Measurements from ENCODE around the gene PKD1L1.

PKD1L1 gene

DNA sequence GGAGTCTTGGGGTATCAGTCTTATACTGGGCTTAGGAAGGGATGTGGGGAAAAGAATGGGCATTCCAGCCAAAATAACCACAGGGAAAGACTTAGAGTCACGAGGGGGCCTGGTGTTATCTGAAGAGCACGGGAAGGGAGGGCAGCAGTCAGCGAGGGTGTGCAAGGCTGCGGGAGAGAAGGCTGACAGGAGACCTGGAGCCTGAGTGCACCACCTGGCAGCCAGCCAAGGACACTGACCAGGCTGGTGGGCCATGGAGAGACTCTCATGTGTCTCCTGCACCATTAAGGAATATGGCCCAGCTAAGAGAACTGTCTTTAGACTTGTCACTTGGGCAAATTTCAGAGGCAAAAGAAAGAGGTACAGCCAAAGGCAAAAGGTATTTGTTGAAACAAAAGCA, 69.6 kb downstream of the PKD1L1 start:
- H3K9ac ChIP-seq (ENCODE audit: low read length), result no peak overlapping the region
- no peaks in the 10 kb centered on the region for H3K9me3 ChIP-seq (ENCODE audit: control insufficient read depth, low read depth, low read length)
- H3K27ac ChIP-seq (ENCODE audit: low read length), result no peak overlapping the region
- no peaks in the 10 kb centered on the region for H3K27me3 ChIP-seq (ENCODE audit: control insufficient read depth, insufficient read depth, low read length)
- H3K36me3 ChIP-seq (ENCODE audit: control insufficient read depth, low read depth, low read length), result no peaks in the 10 kb centered on the region
- no peaks in the 10 kb centered on the region for H3K4me1 ChIP-seq (ENCODE audit: control insufficient read depth, low read depth, low read length)
- no peak overlapping the region for H3K4me3 ChIP-seq (ENCODE audit: low read length)

DNA sequence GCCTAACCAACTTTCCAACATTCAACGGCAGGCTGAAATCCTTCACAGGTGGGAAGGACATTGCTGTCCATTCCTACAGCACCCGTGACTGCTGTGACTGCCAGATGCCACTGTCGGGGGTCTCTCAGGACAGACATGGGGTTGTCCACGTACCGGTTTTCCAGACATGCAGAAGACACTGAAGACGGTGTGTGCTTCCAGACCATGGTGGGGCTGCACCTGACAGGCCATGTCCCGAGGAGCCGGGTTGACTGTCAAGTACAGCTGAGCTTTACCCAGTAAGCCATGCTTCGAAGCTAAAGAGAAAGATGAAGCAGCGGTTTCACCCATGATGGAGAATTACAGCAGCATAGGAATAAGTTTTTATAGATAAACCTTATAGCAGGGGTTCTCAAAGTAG, 70.9 kb downstream of the PKD1L1 start:
- Histone ChIP-seq H3K9me3 (ENCODE audit: control insufficient read depth, low read depth, low read length) (no peaks in the 10 kb centered on the region), H3K27ac (ENCODE audit: low read length) (no peak overlapping the region), H3K27me3 (ENCODE audit: control insufficient read depth, insufficient read depth, low read length) (no peaks in the 10 kb centered on the region), H3K9ac (ENCODE audit: low read length) (no peak overlapping the region), H3K4me3 (ENCODE audit: low read length) (no peak overlapping the region), H3K36me3 (ENCODE audit: control insufficient read depth, low read depth, low read length) (no peaks in the 10 kb centered on the region), H3K4me1 (ENCODE audit: control insufficient read depth, low read depth, low read length) (no peaks in the 10 kb centered on the region)

GRCh38 chr7:47875998-47876744, 72.1 kb downstream of the PKD1L1 start:
- Histone ChIP-seq H3K9ac (ENCODE audit: low read length) (no peak overlapping the region), H3K4me1 (ENCODE audit: control insufficient read depth, low read depth, low read length) (no peaks in the 10 kb centered on the region), H3K27ac (ENCODE audit: low read length) (no peak overlapping the region), H3K27me3 (ENCODE audit: control insufficient read depth, insufficient read depth, low read length) (no peaks in the 10 kb centered on the region), H3K9me3 (ENCODE audit: control insufficient read depth, low read depth, low read length) (no peaks in the 10 kb centered on the region), H3K36me3 (ENCODE audit: control insufficient read depth, low read depth, low read length) (no peaks in the 10 kb centered on the region), H3K4me3 (ENCODE audit: low read length) (no peak overlapping the region)

GRCh38 chr7:47875406-47875805, 72.9 kb downstream of the PKD1L1 start:
- Histone ChIP-seq H3K9me3 (ENCODE audit: control insufficient read depth, low read depth, low read length) (no peaks in the 10 kb centered on the region), H3K36me3 (ENCODE audit: control insufficient read depth, low read depth, low read length) (no peaks in the 10 kb centered on the region), H3K4me3 (ENCODE audit: low read length) (no peak overlapping the region), H3K4me1 (ENCODE audit: control insufficient read depth, low read depth, low read length) (no peaks in the 10 kb centered on the region), H3K9ac (ENCODE audit: low read length) (no peak overlapping the region), H3K27ac (ENCODE audit: low read length) (no peak overlapping the region), H3K27me3 (ENCODE audit: control insufficient read depth, insufficient read depth, low read length) (no peaks in the 10 kb centered on the region)

DNA sequence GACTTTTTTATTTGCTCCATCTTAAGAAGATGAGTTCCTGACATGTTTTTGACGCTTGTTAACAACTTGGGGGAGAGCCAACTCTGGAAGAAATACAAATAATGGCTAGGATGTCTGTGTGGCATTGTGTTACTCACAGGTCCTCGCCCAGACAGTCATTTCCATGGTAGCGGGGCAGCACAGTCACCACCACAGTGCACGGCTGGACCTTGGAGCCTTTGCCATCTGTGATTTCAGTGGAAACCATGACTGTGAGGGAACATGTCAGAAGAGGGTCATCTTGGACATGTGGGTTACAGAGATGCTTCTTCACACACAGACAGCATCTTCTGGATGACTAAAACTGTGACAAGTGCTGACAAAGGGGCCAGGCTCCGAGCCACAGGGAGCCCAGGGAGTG, 74.5 kb downstream of the PKD1L1 start:
- no peak overlapping the region for H3K9ac ChIP-seq (ENCODE audit: low read length)
- H3K27me3 ChIP-seq (ENCODE audit: control insufficient read depth, insufficient read depth, low read length), result no peaks in the 10 kb centered on the region
- no peak overlapping the region for H3K27ac ChIP-seq (ENCODE audit: low read length)
- no peaks in the 10 kb centered on the region for H3K36me3 ChIP-seq (ENCODE audit: control insufficient read depth, low read depth, low read length)
- no peak overlapping the region for H3K4me3 ChIP-seq (ENCODE audit: low read length)
- H3K9me3 ChIP-seq (ENCODE audit: control insufficient read depth, low read depth, low read length), result no peaks in the 10 kb centered on the region
- no peaks in the 10 kb centered on the region for H3K4me1 ChIP-seq (ENCODE audit: control insufficient read depth, low read depth, low read length)

- Histone ChIP-seq H3K27me3 (ENCODE audit: control insufficient read depth, insufficient read depth, low read length) (no peaks in the 10 kb centered on the region), H3K27ac (ENCODE audit: low read length) (no peak overlapping the region), H3K9ac (ENCODE audit: low read length) (no peak overlapping the region), H3K9me3 (ENCODE audit: control insufficient read depth, low read depth, low read length) (no peaks in the 10 kb centered on the region), H3K4me3 (ENCODE audit: low read length) (no peak overlapping the region), H3K36me3 (ENCODE audit: control insufficient read depth, low read depth, low read length) (no peaks in the 10 kb centered on the region), H3K4me1 (ENCODE audit: control insufficient read depth, low read depth, low read length) (no peaks in the 10 kb centered on the region)
Observed at GRCh38 chr7:47867286-47867685, 81.0 kb downstream of the PKD1L1 start.

- Histone ChIP-seq H3K27me3 (ENCODE audit: control insufficient read depth, insufficient read depth, low read length) (no peaks in the 10 kb centered on the region), H3K9me3 (ENCODE audit: control insufficient read depth, low read depth, low read length) (no peaks in the 10 kb centered on the region), H3K4me3 (ENCODE audit: low read length) (no peak overlapping the region), H3K4me1 (ENCODE audit: control insufficient read depth, low read depth, low read length) (no peaks in the 10 kb centered on the region), H3K9ac (ENCODE audit: low read length) (no peak overlapping the region), H3K36me3 (ENCODE audit: control insufficient read depth, low read depth, low read length) (no peaks in the 10 kb centered on the region), H3K27ac (ENCODE audit: low read length) (no peak overlapping the region)
Observed at GRCh38 chr7:47866120-47866519, 82.1 kb downstream of the PKD1L1 start.

GRCh38 chr7:47852330-47853245, 95.7 kb downstream of the PKD1L1 start:
- H3K9ac ChIP-seq (ENCODE audit: low read length), result no peak overlapping the region
- no peaks in the 10 kb centered on the region for H3K4me1 ChIP-seq (ENCODE audit: control insufficient read depth, low read depth, low read length)
- H3K36me3 ChIP-seq (ENCODE audit: control insufficient read depth, low read depth, low read length), result no peaks in the 10 kb centered on the region
- no peaks in the 10 kb centered on the region for H3K27me3 ChIP-seq (ENCODE audit: control insufficient read depth, insufficient read depth, low read length)
- no peaks in the 10 kb centered on the region for H3K9me3 ChIP-seq (ENCODE audit: control insufficient read depth, low read depth, low read length)
- H3K27ac ChIP-seq (ENCODE audit: low read length), result no peak overlapping the region
- H3K4me3 ChIP-seq (ENCODE audit: low read length), result no peak overlapping the region

GRCh38 chr7:47847207-47847606, 101.1 kb downstream of the PKD1L1 start:
- no peaks in the 10 kb centered on the region for H3K4me1 ChIP-seq (ENCODE audit: control insufficient read depth, low read depth, low read length)
- H3K9me3 ChIP-seq (ENCODE audit: control insufficient read depth, low read depth, low read length), result no peaks in the 10 kb centered on the region
- no peak overlapping the region for H3K27ac ChIP-seq (ENCODE audit: low read length)
- no peak overlapping the region for H3K9ac ChIP-seq (ENCODE audit: low read length)
- H3K4me3 ChIP-seq (ENCODE audit: low read length), result no peak overlapping the region
- no peaks in the 10 kb centered on the region for H3K27me3 ChIP-seq (ENCODE audit: control insufficient read depth, insufficient read depth, low read length)
- no peaks in the 10 kb centered on the region for H3K36me3 ChIP-seq (ENCODE audit: control insufficient read depth, low read depth, low read length)

GRCh38 chr7:47846138-47846836, 102.0 kb downstream of the PKD1L1 start:
- Histone ChIP-seq H3K27ac (ENCODE audit: low read length) (no peak overlapping the region), H3K4me1 (ENCODE audit: control insufficient read depth, low read depth, low read length) (no peaks in the 10 kb centered on the region), H3K9ac (ENCODE audit: low read length) (no peak overlapping the region), H3K36me3 (ENCODE audit: control insufficient read depth, low read depth, low read length) (no peaks in the 10 kb centered on the region), H3K27me3 (ENCODE audit: control insufficient read depth, insufficient read depth, low read length) (no peaks in the 10 kb centered on the region), H3K9me3 (ENCODE audit: control insufficient read depth, low read depth, low read length) (no peaks in the 10 kb centered on the region), H3K4me3 (ENCODE audit: low read length) (no peak overlapping the region)

GRCh38 chr7:47844311-47844710, 104.0 kb downstream of the PKD1L1 start:
- no peaks in the 10 kb centered on the region for H3K27me3 ChIP-seq (ENCODE audit: control insufficient read depth, insufficient read depth, low read length)
- H3K4me3 ChIP-seq (ENCODE audit: low read length), result no peak overlapping the region
- no peaks in the 10 kb centered on the region for H3K36me3 ChIP-seq (ENCODE audit: control insufficient read depth, low read depth, low read length)
- no peak overlapping the region for H3K9ac ChIP-seq (ENCODE audit: low read length)
- H3K27ac ChIP-seq (ENCODE audit: low read length), result no peak overlapping the region
- no peaks in the 10 kb centered on the region for H3K9me3 ChIP-seq (ENCODE audit: control insufficient read depth, low read depth, low read length)
- H3K4me1 ChIP-seq (ENCODE audit: control insufficient read depth, low read depth, low read length), result no peaks in the 10 kb centered on the region
